G401.6 (cell line): ENCODE data around the gene ALPP.
"Not testable (repeated sequence)": the region's sequence is repeated elsewhere in the genome, so short reads cannot be mapped to it uniquely, and the experiment has no call there.

ENCODE experiments used
- FAIRE-seq: peaks from 2 replicates; lab custom pipeline; 2012; peaks lifted over from hg19 to GRCh38; lab: Jason Lieb, UNC

ALPP gene

GRCh38 chr2:232363784-232364615 is 14.6 kb upstream of the ALPP start:
- no peak for FAIRE-seq

DNA sequence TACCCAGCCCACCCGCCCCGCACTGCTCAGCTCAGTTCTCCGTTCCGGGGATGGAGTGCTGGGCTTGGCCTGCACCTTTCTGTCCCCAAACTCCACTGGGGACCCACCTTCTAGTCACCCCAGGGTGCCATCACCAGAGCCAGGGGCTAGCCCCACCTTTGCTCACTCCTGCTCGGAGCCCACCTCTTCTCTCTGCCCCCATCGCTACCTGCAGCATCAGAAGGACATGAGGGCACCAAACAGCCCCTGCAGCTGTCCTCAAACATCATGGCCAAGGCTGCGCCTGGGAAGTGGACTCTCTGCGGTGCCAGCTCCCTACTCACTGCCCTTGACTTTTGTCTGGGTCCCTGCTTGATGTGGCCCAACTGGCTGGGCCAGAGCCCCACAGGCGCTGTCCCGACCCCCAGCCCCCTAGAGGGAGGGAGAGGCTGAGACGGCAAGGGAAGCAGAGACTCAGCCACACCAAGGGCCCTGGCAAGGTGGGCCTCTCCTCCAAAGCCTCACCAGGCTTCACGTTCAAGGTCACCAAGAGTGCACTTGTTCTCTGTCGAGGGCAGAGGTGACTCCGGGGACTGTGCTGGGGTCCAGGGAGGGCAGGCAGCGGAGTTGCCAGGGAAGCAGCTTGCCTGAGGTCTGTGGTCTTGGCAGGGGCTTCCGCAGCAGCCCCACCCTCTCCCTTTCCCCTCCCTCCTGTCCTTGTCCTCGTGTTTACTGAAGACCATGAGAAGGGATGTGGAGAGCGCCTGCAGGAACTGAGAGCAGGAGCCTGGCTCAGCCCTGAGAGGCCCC is 13.6 kb upstream of the ALPP start:
- not testable (repeated sequence) for FAIRE-seq

DNA sequence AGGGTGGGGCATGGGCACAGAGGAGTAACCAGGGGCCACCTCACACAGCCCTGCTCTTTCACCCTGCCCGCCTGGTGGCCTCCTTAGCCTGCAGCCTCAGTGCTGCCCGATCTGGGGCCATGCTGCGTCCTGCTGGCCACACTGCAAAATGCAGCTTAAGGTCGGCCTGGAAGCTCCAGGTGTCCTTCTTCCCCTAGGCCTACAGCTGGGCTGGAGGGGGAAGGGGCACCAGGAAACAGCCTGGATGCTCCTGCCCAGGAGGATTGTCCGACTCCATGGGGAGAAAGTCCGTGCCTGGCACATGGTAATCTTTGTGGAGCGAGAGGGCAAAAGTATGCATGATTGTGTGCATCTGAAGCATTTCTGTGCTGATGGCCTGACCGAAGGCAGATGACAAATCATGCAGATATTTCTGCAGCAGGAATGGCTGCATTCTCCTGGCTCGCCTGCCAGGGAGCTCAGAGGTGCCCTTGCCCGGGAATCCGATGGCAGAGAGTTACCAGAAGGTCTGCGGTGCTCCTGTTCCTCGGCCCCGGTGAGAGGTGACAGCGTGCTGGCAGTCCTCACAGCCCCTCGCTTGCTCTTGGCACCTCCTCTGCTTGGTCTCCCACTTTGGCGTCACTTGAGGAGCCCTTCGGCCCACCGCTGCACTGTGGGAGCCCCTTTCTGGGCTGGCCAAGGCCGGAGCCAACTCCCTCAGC is 12.8 kb upstream of the ALPP start:
- no peak for FAIRE-seq

GRCh38 chr2:232366461-232366860 is 12.1 kb upstream of the ALPP start:
- not testable (repeated sequence) for FAIRE-seq

DNA sequence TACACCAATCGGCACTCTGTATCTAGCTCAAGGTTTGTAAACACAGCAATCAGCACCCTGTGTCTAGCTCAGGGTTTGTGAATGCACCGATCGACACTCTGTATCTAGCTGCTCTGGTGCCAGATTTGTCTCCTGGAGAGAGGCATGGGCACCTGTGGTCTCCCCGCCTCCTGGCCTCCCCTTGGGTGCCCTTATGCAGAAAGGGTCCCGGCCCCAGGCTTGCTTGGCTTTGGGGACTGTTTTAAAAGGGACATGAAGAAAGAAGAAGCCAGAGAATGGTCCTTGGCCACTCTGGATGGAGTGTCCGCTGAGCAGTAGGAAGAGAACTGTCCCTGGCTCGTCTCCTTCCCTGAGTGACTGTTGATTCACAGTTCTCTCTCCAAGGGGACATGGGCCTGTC is 11.5 kb upstream of the ALPP start:
- FAIRE-seq, result no peak

DNA sequence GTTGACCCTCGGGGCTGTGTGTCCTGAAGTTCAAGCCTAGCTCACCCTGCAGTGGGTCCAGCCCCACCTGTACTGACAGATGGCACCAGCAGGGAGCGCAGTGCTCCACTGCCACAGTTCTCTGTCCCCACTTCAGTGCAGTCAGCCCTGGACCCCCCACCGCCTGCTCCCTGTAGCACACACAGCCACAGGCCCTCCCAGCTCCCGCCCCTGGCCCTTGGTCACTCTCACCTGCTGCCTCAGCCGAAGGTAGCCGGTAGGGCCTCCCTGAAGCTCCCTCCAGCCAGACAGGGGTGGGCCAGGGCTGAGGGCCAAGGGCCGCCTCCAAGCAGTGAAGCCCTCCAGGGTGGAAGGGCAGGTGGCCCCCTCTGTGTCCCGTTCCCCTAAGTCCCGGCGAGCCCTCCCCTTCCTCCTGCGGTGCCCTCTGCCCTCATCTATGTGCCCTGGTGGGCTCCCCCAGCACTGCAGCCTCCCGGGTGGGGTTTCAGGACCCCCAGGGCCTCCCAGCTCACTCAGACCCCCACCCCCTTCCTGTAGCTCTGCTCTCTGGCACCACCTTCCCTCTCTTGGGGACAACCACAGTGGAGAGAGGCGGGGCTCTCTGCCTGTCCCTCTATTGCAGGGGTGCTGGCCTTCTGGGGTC is 10.8 kb upstream of the ALPP start:
- no peak for FAIRE-seq

GRCh38 chr2:232368311-232368731 is 10.2 kb upstream of the ALPP start:
- no peak for FAIRE-seq

GRCh38 chr2:232369126-232369951 is 9.2 kb upstream of the ALPP start:
- no peak for FAIRE-seq

GRCh38 chr2:232370007-232370406 is 8.5 kb upstream of the ALPP start:
- FAIRE-seq, result not testable (repeated sequence)

GRCh38 chr2:232372231-232373208 is 6.0 kb upstream of the ALPP start:
- no peak for FAIRE-seq

GRCh38 chr2:232374356-232374755 is 4.2 kb upstream of the ALPP start:
- FAIRE-seq, result no peak

DNA sequence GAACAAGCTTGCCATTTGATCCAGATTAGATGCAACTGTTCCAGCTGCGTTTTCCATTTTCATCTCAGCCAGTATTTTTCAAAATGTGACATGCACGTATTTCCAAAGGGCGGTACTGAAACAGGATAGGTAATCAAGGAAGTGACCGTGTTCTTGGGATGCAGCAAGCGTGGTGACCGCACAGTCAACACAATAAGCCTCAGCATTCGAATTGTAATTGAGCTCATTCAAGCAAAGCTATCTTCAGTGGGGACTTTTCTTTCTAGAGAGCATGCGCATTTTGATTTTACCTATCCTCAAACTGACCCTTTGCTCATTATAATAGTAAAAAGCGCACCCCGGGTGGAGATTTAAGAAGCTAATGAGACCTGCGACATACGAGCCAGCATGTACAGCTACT is 3.4 kb upstream of the ALPP start:
- FAIRE-seq, result no peak

- no peak for FAIRE-seq
These were observed 2.3 kb upstream of the ALPP start for GRCh38 chr2:232376260-232376659.

DNA sequence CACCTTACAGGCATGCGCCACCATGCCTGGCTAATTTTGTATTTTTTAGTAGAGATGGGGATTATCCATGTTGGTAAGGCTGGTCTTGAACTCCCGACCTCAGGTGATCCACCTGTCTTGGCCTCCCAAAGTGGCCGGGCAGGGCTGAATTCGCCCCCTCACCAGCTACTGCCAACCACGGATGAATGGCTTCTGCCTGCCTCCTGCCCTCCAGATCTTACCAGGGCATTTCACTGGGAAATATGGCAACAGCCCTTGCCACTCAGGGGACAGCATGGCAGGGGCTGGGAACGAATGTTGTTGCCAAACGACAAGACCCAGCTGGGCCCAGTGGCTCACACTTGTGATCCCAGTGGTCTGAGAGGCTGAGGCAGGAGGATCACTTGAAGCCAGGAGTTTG is 1.8 kb upstream of the ALPP start:
- FAIRE-seq, result no peak

- FAIRE-seq, result no peak
These were observed 1.2 kb upstream of the ALPP start for GRCh38 chr2:232377319-232377718.

DNA sequence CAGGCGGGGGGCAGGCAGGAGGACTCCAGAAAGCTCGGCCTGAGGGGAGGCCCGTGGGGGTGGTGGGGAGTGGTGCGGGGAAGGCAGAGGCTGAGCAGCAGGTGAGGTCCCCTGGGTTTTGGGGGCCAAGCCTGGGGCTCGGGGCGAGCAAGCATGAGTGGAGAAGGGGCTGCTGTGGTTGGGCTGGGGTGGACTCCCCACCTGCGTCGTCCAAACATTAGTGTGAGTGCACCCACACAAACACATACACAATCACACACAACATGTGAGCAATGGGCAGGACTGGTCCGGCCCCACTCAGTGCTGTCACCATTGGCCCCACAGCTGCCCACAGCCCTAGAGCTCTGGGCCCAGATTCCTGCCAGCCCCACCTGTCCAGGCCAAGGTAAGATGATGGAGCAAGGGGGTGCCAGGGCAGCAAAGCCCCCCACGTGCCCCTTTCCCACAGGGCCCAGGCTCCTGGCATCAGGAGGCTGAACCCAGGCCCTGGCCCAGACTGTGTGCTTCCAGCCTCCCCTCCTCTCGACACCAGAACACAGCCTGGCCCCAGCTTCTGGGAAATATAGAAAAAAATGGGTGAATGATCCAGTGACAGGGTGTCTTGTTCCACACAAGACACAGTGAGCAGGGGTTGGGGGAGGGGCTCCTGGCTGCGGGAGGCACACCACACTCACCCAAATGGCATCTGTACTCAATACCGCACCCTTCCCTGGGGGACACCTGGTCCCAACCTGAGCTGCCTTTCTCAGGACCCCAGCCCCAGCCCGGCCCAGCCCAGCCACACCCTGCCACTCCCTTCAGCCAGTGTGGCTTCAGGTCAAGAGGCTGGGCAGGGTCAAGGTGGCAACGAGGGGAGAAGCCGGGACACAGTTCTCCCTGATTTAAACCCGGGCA is 463 bp upstream of the ALPP start:
- FAIRE-seq, result no peak

- not testable (repeated sequence) for FAIRE-seq
These were observed 1.3 kb downstream of the ALPP start for GRCh38 chr2:232379610-232380590.
